Stimulated activated CD4-positive, alpha-beta T cell treated with anti-CD3 and anti-CD28 coated beads, Interleukin-4, amount 100 ng/mL, for 1 hour (primary cell): ENCODE results near the gene ACSL6.
"Not testable (repeated sequence)": the region's sequence is repeated elsewhere in the genome, so short reads cannot be mapped to it uniquely, and the experiment has no call there.

Experiments
- DNase-seq: peaks from one replicate; pipeline ENCODE4 v3.0.0-alpha.2; 2020

ACSL6 gene

GRCh38 chr5:131914472-131914871 is 97.0 kb downstream of the ACSL6 start:
- DNase-seq = no peak

- no peak for DNase-seq
These were observed 97.9 kb downstream of the ACSL6 start for GRCh38 chr5:131913603-131914002.

GRCh38 chr5:131906668-131907067 is 104.8 kb downstream of the ACSL6 start:
- no peak for DNase-seq

- DNase-seq = not testable (repeated sequence)
These were observed 109.2 kb downstream of the ACSL6 start for GRCh38 chr5:131902266-131902665.
